ENCODE results near the gene FAIM2.

DNA sequence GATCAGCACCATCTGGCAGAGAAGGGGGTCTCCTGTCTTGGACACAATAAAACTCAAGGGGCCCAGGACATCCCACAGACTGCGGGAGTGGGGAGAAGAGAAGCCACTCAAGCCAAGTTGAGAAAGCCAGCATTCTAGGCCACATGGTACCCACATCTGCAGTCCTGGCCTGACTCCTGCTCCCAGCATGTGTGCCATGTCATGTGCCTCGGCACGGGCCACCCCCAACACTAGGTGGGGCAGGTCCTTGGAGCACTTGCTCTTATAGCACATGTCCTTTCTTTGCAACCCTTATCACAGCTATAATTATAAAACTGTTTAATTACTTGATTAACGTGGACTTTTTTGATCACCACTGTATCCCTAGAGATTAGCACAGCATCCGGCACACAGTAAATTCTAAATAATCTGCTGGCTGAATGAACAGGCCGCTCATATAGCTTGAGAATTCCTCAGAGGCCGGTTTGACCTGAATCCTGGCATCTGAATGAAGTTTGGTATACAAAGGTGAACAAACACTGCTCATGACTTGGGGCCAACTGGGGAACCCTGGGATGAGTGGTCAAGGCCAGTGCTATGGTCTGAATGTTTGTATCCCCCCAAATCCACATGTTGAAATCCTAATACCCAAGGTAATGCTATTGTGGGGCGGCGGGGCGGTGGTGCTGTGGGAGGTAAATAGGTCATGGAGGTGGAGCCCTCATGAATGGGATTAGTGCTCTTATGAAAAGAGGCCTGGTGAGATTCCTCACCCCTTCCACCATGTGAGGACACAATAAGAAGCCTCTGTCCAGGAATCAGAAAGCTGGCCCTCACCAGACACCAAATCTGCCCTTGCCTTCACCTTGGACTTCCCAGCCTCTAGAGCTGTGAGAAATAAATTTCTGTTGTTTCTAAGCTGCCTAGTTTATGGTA lies 82.1 kb downstream of the FAIM2 start:
- TF ChIP-seq SPI1 (IDR thresholded peaks at IDR 0.05; ENCODE audit: low read depth, low read length) (no peak), POU2F2 (IDR thresholded peaks at IDR 0.05; ENCODE audit: low read depth, low read length) (no peak), TAF1 (IDR thresholded peaks at IDR 0.05; ENCODE audit: low read depth, low read length) (no peak)
